ENCODE results near the gene MCM6. TPM values are rescaled to one million over a fixed set of nuclear protein-coding genes. Genes with fewer than 3 reads are reported as not detected.

Gene MCM6
- total and polyA plus RNA-seq, 3 donors from 2014 or later, result 24.6 to 32.3 (median 26.7) TPM

- Histone ChIP-seq H3K4me3 (no peak overlapping the region), H3K9me3 (no peaks in the 10 kb centered on the region), H3K27ac (no peak overlapping the region), H3K36me3 (ENCODE audit: low read depth, missing control alignments) (no peaks in the 10 kb centered on the region), H3K4me1 (no peaks in the 10 kb centered on the region), H3K27me3 (no peaks in the 10 kb centered on the region)
- no peak for TF ChIP-seq POLR2A (IDR thresholded peaks at IDR 0.05)
- TF ChIP-seq CTCF (IDR thresholded peaks at IDR 0.05), result no peak
- intact Hi-C loops (cut with DNase I; ENCODE audit: low total_unique reads), result no loop called here
- 92 to 93% methylated on average over 1 of the region's 1 CpG for WGBS, 2 donors
- DNase-seq, result no peak
Observed at GRCh38 chr2:135822855-135823254, 53.4 kb downstream of the MCM6 start.

GRCh38 chr2:135821190-135821589, 55.1 kb downstream of the MCM6 start:
- intact Hi-C loops (cut with DNase I; ENCODE audit: low total_unique reads), result no loop called here
- TF ChIP-seq POLR2A (IDR thresholded peaks at IDR 0.05), result no peak
- TF ChIP-seq CTCF (IDR thresholded peaks at IDR 0.05), result no peak
- H3K4me1 ChIP-seq, result no peaks in the 10 kb centered on the region
- no peaks in the 10 kb centered on the region for H3K9me3 ChIP-seq
- no peak for DNase-seq
- H3K27me3 ChIP-seq, result no peaks in the 10 kb centered on the region
- H3K4me3 ChIP-seq, result no peak overlapping the region
- H3K27ac ChIP-seq, result no peak overlapping the region
- H3K36me3 ChIP-seq (ENCODE audit: low read depth, missing control alignments), result no peaks in the 10 kb centered on the region
- 93 to 95% methylated on average over 2 of the region's 2 CpGs for WGBS, 2 donors

GRCh38 chr2:135820003-135820618, 56.1 kb downstream of the MCM6 start:
- WGBS, 2 donors, result 64 to 71% methylated on average over 9 of the region's 9 CpGs
- no peak overlapping the region for H3K4me3 ChIP-seq
- no peak for TF ChIP-seq CTCF (IDR thresholded peaks at IDR 0.05)
- no peak for TF ChIP-seq POLR2A (IDR thresholded peaks at IDR 0.05)

GRCh38 chr2:135818937-135819610, 57.2 kb downstream of the MCM6 start:
- intact Hi-C loops (cut with DNase I; ENCODE audit: low total_unique reads), result no loop called here
- H3K9me3 ChIP-seq, result no peaks in the 10 kb centered on the region
- no peaks in the 10 kb centered on the region for H3K27me3 ChIP-seq
- 78 to 80% methylated on average over 8 of the region's 8 CpGs for WGBS, 2 donors
- H3K4me1 ChIP-seq, result no peaks in the 10 kb centered on the region
- H3K4me3 ChIP-seq, result no peak overlapping the region
- TF ChIP-seq CTCF (IDR thresholded peaks at IDR 0.05), result no peak
- no peak for TF ChIP-seq POLR2A (IDR thresholded peaks at IDR 0.05)
- H3K36me3 ChIP-seq (ENCODE audit: low read depth, missing control alignments), result no peaks in the 10 kb centered on the region
- no peak for DNase-seq
- H3K27ac ChIP-seq, result no peak overlapping the region

More at GRCh38 chr2:135820003-135820618, 56.1 kb downstream of the MCM6 start:
- intact Hi-C loops (cut with DNase I; ENCODE audit: low total_unique reads), result no loop called here
- H3K36me3 ChIP-seq (ENCODE audit: low read depth, missing control alignments), result no peaks in the 10 kb centered on the region
- no peaks in the 10 kb centered on the region for H3K27me3 ChIP-seq
- no peak overlapping the region for H3K27ac ChIP-seq
- no peak for DNase-seq
- no peaks in the 10 kb centered on the region for H3K9me3 ChIP-seq
- no peaks in the 10 kb centered on the region for H3K4me1 ChIP-seq

GRCh38 chr2:135817951-135818350, 58.3 kb downstream of the MCM6 start:
- Histone ChIP-seq H3K9me3 (no peaks in the 10 kb centered on the region), H3K27me3 (no peaks in the 10 kb centered on the region), H3K36me3 (ENCODE audit: low read depth, missing control alignments) (no peaks in the 10 kb centered on the region), H3K4me3 (no peak overlapping the region), H3K4me1 (no peaks in the 10 kb centered on the region), H3K27ac (no peak overlapping the region)
- DNase-seq, result no peak
- WGBS, 2 donors, result 75 to 78% methylated on average over 4 of the region's 4 CpGs
- intact Hi-C loops (cut with DNase I; ENCODE audit: low total_unique reads), result no loop called here
- TF ChIP-seq CTCF (IDR thresholded peaks at IDR 0.05) (no peak), POLR2A (IDR thresholded peaks at IDR 0.05) (no peak)

Measured in testis (tissue), 3 donors.